Inferior parietal cortex (tissue), 1 donor: ENCODE measurements around the gene GALNT18.

Source experiments
- DNase-seq: peaks from one replicate; pipeline ENCODE4 v3.0.0-alpha.2; 2016; ENCODE audit errors: extremely low spot score

Gene GALNT18

GRCh38 chr11:11500744-11501487, 120.9 kb downstream of the GALNT18 start:
- no peak for DNase-seq

- DNase-seq = no peak
Measured at GRCh38 chr11:11499300-11499699, 122.5 kb downstream of the GALNT18 start.

- DNase-seq = no peak
Measured at GRCh38 chr11:11498195-11498594, 123.6 kb downstream of the GALNT18 start.

- DNase-seq = no peak
Measured at GRCh38 chr11:11496879-11497278, 124.9 kb downstream of the GALNT18 start.

- no peak for DNase-seq
Measured at GRCh38 chr11:11494348-11494747, 127.5 kb downstream of the GALNT18 start.

- DNase-seq = no peak
Measured at GRCh38 chr11:11493698-11494097, 128.1 kb downstream of the GALNT18 start.

GRCh38 chr11:11491589-11491988, 130.2 kb downstream of the GALNT18 start:
- no peak for DNase-seq

GRCh38 chr11:11491014-11491413, 130.8 kb downstream of the GALNT18 start:
- no peak for DNase-seq

GRCh38 chr11:11486423-11486822, 135.4 kb downstream of the GALNT18 start:
- no peak for DNase-seq

GRCh38 chr11:11486002-11486401, 135.8 kb downstream of the GALNT18 start:
- no peak for DNase-seq

GRCh38 chr11:11483627-11484026, 138.2 kb downstream of the GALNT18 start:
- no peak for DNase-seq

- DNase-seq = no peak
Measured at GRCh38 chr11:11482730-11483129, 139.1 kb downstream of the GALNT18 start.

GRCh38 chr11:11481371-11481770, 140.4 kb downstream of the GALNT18 start:
- DNase-seq = no peak

GRCh38 chr11:11480971-11481370, 140.8 kb downstream of the GALNT18 start:
- DNase-seq = no peak

- DNase-seq = no peak
Measured at GRCh38 chr11:11478687-11479086, 143.1 kb downstream of the GALNT18 start.

GRCh38 chr11:11477695-11478420, 143.9 kb downstream of the GALNT18 start:
- DNase-seq = no peak

- peak; percentile 49 for DNase-seq
Measured at GRCh38 chr11:11476971-11477645, 144.7 kb downstream of the GALNT18 start.

- no peak for DNase-seq
Measured at GRCh38 chr11:11476499-11476898, 145.3 kb downstream of the GALNT18 start.

GRCh38 chr11:11472106-11472505, 149.7 kb downstream of the GALNT18 start:
- no peak for DNase-seq

- no peak for DNase-seq
Measured at GRCh38 chr11:11471201-11471600, 150.6 kb downstream of the GALNT18 start.

- DNase-seq = no peak
Measured at GRCh38 chr11:11468954-11469353, 152.9 kb downstream of the GALNT18 start.

- no peak for DNase-seq
Measured at GRCh38 chr11:11467312-11467711, 154.5 kb downstream of the GALNT18 start.

- no peak for DNase-seq
Measured at GRCh38 chr11:11464555-11464954, 157.2 kb downstream of the GALNT18 start.
